ENCODE data around the gene SLC26A1.

DNA sequence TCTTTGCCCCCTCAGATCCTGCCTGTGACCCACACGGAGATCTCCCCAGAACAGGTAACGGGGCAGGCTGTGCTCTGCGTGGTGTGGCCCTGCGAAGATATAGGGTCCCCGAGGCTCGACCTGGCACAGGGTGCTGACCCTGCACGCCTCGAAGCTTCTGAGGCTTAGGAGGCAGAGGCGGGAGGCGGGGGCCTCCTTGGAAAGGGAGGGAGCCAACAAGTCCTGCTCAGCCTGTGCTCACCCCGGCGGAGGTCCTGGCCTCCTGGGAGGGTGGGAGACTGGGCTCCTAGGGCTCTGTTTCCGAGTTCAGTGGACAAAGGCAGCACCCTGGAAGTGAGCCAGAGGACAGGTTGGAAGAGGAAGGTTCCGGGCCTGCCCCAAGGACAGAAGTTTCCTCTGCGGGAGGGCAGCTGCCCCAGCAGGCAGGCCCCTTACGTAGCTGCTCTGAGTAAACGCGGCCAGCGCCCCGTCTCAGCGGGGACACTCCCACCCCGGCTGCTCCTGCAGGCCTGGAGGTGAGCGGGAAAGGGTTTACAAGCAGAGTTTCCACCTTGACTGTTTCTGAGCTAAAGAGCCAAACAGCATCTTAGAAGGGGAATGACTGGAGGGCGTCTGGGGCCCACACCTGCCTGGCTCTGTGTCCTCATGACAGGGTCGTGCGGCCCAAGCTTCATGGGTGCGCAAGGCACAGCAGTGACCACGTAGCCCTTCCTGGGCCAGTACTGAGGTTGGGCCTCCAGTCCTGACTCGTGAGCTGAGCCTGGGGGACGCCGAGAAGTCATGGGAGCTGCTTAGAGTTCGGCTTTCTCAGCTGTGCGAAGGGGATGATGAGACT is 44.9 kb downstream of the SLC26A1 start:
- TF ChIP-seq POLR2AphosphoS5 (IDR thresholded peaks at IDR 0.05; ENCODE audit: insufficient read depth in 1 of 2, low read depth in 1 of 2) = no peak
- TF ChIP-seq, protein P1, sequence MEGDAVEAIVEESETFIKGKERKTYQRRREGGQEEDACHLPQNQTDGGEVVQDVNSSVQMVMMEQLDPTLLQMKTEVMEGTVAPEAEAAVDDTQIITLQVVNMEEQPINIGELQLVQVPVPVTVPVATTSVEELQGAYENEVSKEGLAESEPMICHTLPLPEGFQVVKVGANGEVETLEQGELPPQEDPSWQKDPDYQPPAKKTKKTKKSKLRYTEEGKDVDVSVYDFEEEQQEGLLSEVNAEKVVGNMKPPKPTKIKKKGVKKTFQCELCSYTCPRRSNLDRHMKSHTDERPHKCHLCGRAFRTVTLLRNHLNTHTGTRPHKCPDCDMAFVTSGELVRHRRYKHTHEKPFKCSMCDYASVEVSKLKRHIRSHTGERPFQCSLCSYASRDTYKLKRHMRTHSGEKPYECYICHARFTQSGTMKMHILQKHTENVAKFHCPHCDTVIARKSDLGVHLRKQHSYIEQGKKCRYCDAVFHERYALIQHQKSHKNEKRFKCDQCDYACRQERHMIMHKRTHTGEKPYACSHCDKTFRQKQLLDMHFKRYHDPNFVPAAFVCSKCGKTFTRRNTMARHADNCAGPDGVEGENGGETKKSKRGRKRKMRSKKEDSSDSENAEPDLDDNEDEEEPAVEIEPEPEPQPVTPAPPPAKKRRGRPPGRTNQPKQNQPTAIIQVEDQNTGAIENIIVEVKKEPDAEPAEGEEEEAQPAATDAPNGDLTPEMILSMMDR (IDR thresholded peaks at IDR 0.05) = no peak
